Measurements from ENCODE around the gene TSPYL4. TPM values are rescaled to one million over a fixed set of nuclear protein-coding genes. Genes with fewer than 3 reads are reported as not detected.

TSPYL4 gene
- total RNA-seq, 2 experiments from 2014 or later: 14.8 to 16.2 TPM

DNA sequence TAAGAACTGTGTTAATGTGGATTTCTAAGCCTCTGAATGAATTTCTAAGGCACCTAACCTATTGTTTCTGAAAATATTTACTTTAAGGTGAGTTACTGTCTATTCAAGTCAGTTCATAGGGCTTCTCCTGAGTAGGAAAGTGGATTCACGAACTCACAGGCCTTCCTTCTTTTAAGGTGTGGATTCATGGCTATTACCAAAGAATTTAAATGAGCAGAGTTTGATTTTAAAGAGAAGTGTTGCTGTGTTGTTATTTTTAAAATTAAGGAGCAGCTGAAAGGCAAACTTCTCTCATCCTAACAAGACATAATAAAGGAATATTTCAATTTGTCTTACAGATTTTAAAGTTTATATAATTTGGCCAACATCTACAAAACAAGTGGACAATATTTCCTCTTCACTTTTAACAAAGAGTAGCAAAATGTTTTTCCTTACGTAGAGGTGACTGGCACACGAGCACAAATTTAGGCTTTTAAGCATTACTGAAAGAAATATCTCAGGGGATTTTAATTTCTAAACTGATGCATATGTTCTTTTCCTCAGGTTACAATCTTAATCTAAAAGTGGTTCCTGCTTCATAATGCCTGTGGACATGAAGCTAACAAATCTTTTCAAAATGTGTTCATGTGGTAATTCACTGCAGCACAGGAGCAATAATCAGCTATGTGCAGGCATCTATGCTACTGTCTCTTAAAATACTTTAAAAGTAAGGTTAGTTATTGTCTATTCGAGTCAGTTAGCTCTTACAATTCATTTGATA, 602 bp upstream of the TSPYL4 start:
- Histone ChIP-seq H3K4me3 (ENCODE audit: low read depth, low read length, poor library complexity, severe bottlenecking) (peak overlapping the region; percentile 77), H3K4me2 (ENCODE audit: low read length) (peak overlapping the region; percentile 81), H3K79me2 (ENCODE audit: insufficient read depth, low read depth, low read length) (peaks cover 27% of the 10 kb centered on the region), H4K20me1 (ENCODE audit: insufficient read depth, low read length) (no peaks in the 10 kb centered on the region), H2AFZ (ENCODE audit: low read length) (peak overlapping the region; percentile 98), H3K9me3 (ENCODE audit: low read length) (no peaks in the 10 kb centered on the region), H3K27ac (ENCODE audit: low read depth, low read length, poor library complexity, severe bottlenecking) (peak overlapping the region; percentile 19), H3K9me2 (ENCODE audit: insufficient read depth, low read length) (no peaks in the 10 kb centered on the region), H3K36me3 (ENCODE audit: insufficient read depth, low read length) (no peaks in the 10 kb centered on the region), H3K4me1 (ENCODE audit: insufficient read depth, low read length, poor library complexity, severe bottlenecking) (peaks cover 26% of the 10 kb centered on the region)
- ChIA-PET POLR2A (interaction anchor here (0.6 to 1.8 kb wide), 12 partner anchors 9 to 393 kb away, joined by 3 to 9 read pairs (median 4); partner anchors contain the start of gene TSPYL1), CTCF (ENCODE audit: unreplicated experiment) (no interaction called here)
- TF ChIP-seq CTCF (conservative IDR thresholded peaks at IDR 0.05; ENCODE audit: low read length): no peak
- TF ChIP-seq EZH2phosphoT487 (IDR thresholded peaks at IDR 0.05; ENCODE audit: borderline replicate concordance, low read depth, low read length): no peak
- no peak for DNase-seq (ENCODE audit: low spot score)
- BruUV-seq (replicated peaks): TSS peak; percentile 96
- intact Hi-C loops (cut with micrococcal nuclease; ENCODE audit: unreplicated experiment): loop anchor here (2.0 kb wide), 1 partner anchor 24 kb away; the partner anchor contains the start of gene TSPYL1

DNA sequence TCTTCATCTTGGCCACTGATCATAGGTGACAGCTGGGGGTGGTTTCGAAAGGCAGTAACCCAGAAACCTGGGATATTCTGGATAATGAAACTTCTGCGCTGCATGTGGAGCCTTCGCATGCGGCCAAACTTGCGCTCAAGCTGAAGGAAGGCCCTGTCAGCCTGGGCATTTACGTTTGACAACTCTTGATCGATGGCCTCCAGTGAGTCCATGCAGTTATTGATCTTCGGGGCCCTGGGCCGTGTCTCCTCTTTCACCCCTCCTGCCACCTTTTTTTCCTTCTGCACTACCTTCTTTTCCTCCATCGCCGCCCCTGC, 729 bp downstream of the TSPYL4 start:
- no peak for DNase-seq (ENCODE audit: low spot score)
- peaks cover 26% of the 10 kb centered on the region for H3K4me1 ChIP-seq (ENCODE audit: insufficient read depth, low read length, poor library complexity, severe bottlenecking)
- H3K4me3 ChIP-seq (ENCODE audit: low read depth, low read length, poor library complexity, severe bottlenecking): peak overlapping the region; percentile 77
- no peaks in the 10 kb centered on the region for H3K9me3 ChIP-seq (ENCODE audit: low read length)
- intact Hi-C loops (cut with micrococcal nuclease; ENCODE audit: unreplicated experiment): no loop called here
- no peak overlapping the region for H3K27ac ChIP-seq (ENCODE audit: low read depth, low read length, poor library complexity, severe bottlenecking)
- TF ChIP-seq EZH2phosphoT487 (IDR thresholded peaks at IDR 0.05; ENCODE audit: borderline replicate concordance, low read depth, low read length) (no peak), CTCF (conservative IDR thresholded peaks at IDR 0.05; ENCODE audit: low read length) (no peak)
- BruUV-seq (replicated peaks): no TSS peak
- no peaks in the 10 kb centered on the region for H3K36me3 ChIP-seq (ENCODE audit: insufficient read depth, low read length)
- ChIA-PET POLR2A (interaction anchor here (1.0 to 1.8 kb wide), 2 partner anchors 8 to 35 kb away, joined by 3 to 4 read pairs; no protein-coding TSS in a partner anchor), CTCF (ENCODE audit: unreplicated experiment) (no interaction called here)
- H3K4me2 ChIP-seq (ENCODE audit: low read length): peak overlapping the region; percentile 81
- H3K9me2 ChIP-seq (ENCODE audit: insufficient read depth, low read length): no peaks in the 10 kb centered on the region
- H2AFZ ChIP-seq (ENCODE audit: low read length): peak overlapping the region; percentile 98; the same call in 1 of the 2 replicates
- H4K20me1 ChIP-seq (ENCODE audit: insufficient read depth, low read length): no peaks in the 10 kb centered on the region
- peaks cover 27% of the 10 kb centered on the region for H3K79me2 ChIP-seq (ENCODE audit: insufficient read depth, low read depth, low read length)
